Lung (tissue), 12 donors: ENCODE measurements around the gene CCL4. TPM values are rescaled to one million over a fixed set of nuclear protein-coding genes. Genes with fewer than 3 reads are reported as not detected.
"Not testable (repeated sequence)": the region's sequence is repeated elsewhere in the genome, so short reads cannot be mapped to it uniquely, and the experiment has no call there.

Experiments
- ATAC-seq: fragments of 200-7000 bp; cut with Tn5 transposase; one replicate; pipeline ENCODE4 v1.9.1; 2020; ENCODE audit warnings: moderate number of reproducible peaks; ENCODE audit not compliant: insufficient read depth, low FRiP score
- DNase-seq, 3 donors: peaks; one replicate each; pipeline ENCODE4 v3.0.0-alpha.2; 2013 to 2017
- H3K27ac ChIP-seq, 2 donors: one replicate each; pipeline ENCODE4 v1.5.1; 2013; ENCODE audit warnings: mild to moderate bottlenecking in 2 of 2, moderate library complexity in 2 of 2, control low read depth in 1 of 2, inconsistent platforms in 1 of 2, low read depth in 1 of 2, low read length in 1 of 2
- H3K27me3 ChIP-seq, 3 donors: one replicate each; pipeline ENCODE4 v1.5.1; 2013; ENCODE audit warnings: low read length in 2 of 3; ENCODE audit not compliant: control insufficient read depth in 3 of 3, insufficient read depth in 3 of 3
- H3K36me3 ChIP-seq, 4 donors: one replicate each; pipeline ENCODE4 v1.5.1; 2013; ENCODE audit warnings: low read length in 4 of 4, mild to moderate bottlenecking in 1 of 4, moderate library complexity in 1 of 4; ENCODE audit not compliant: control insufficient read depth in 4 of 4, insufficient read depth in 4 of 4
- H3K4me1 ChIP-seq, 5 donors: one replicate each; pipeline ENCODE4 v1.5.1; 2013; ENCODE audit warnings: low read length in 5 of 5, mild to moderate bottlenecking in 2 of 5, moderate library complexity in 1 of 5; ENCODE audit not compliant: control insufficient read depth in 5 of 5, insufficient read depth in 5 of 5
- H3K4me3 ChIP-seq: one replicate; pipeline ENCODE4 v1.5.1; 2013; ENCODE audit warnings: mild to moderate bottlenecking, control low read depth, moderate library complexity
- H3K9ac ChIP-seq, 2 donors: one replicate each; pipeline ENCODE4 v1.5.1; 2013; ENCODE audit warnings: low read length in 2 of 2, control low read depth in 1 of 2; ENCODE audit not compliant: insufficient read depth in 1 of 2
- H3K9me3 ChIP-seq, 4 donors: one replicate each; pipeline ENCODE4 v1.5.1; 2013; ENCODE audit warnings: low read length in 3 of 4, mild to moderate bottlenecking in 1 of 4, moderate library complexity in 1 of 4; ENCODE audit not compliant: control insufficient read depth in 4 of 4, insufficient read depth in 3 of 4
- CTCF ChIP-seq: IDR thresholded peaks from 2 replicates; pipeline ENCODE4 v1.5.1; 2012; ENCODE audit warnings: mild to moderate bottlenecking; ENCODE audit errors: control extremely low read depth, extremely low read depth
- WGBS, 2 donors: extraction: QIAGEN DNeasy Blood & Tissue Kit; methylation state at CpG; one replicate each; pipeline ENCODE4 v1.1.7; 2013; 5-methylcytosine and 5-hydroxymethylcytosine counted together
- polyA plus RNA-seq, 2 donors: library from polyadenylated mRNA; stranded (reverse); fragments of 200-250 nt; gene quantifications; one replicate each; pipeline ENCODE4 v1.2.1, GENCODE V29; 2013
- total RNA-seq, 2 donors: library from RNA; depleted of rRNA in 1 of 2; stranded (reverse); fragments of >200 nt in 1 of 2; gene quantifications; one replicate each; pipeline ENCODE4 v1.2.1, GENCODE V29; 2014 to 2021
- donor health status: control.
- donor health status: control.
- donor health status: Bipolar disorder and iron deficiency.
- donor health status: healthy.
- donor health status: DM: yes; HTN: yes; CAD: no.

The CCL4 gene
- total and polyA plus RNA-seq, 4 donors, result 8.3 to 502 (median 21.1) TPM

- TF ChIP-seq CTCF, result no peak
- no peaks in the 10 kb centered on the region for H3K9me3 ChIP-seq
- no peak for ATAC-seq
- DNase-seq, result no peak
- no peaks in the 10 kb centered on the region for H3K36me3 ChIP-seq
- no peak overlapping the region for H3K4me3 ChIP-seq
- no peaks in the 10 kb centered on the region for H3K4me1 ChIP-seq
- peaks cover 0 to 4% (median 0%) of the 10 kb centered on the region in 3 donors for H3K27me3 ChIP-seq
- no peak overlapping the region for H3K27ac ChIP-seq
- WGBS, 2 donors, result 89 to 90% methylated on average over 4 of the region's 4 CpGs
- no peak overlapping the region for H3K9ac ChIP-seq
Observed at GRCh38 chr17:36111068-36111490, 7.5 kb downstream of the CCL4 start.

GRCh38 chr17:36112572-36112971, 8.9 kb downstream of the CCL4 start:
- no peak overlapping the region for H3K4me3 ChIP-seq
- H3K36me3 ChIP-seq, result no peaks in the 10 kb centered on the region
- H3K27me3 ChIP-seq, result no peaks in the 10 kb centered on the region
- H3K27ac ChIP-seq, result no peak overlapping the region
- H3K9me3 ChIP-seq, result no peaks in the 10 kb centered on the region
- no peak for DNase-seq
- ATAC-seq, result no peak
- no peak overlapping the region for H3K9ac ChIP-seq
- H3K4me1 ChIP-seq, result no peaks in the 10 kb centered on the region
- TF ChIP-seq CTCF, result no peak

GRCh38 chr17:36113131-36113530, 9.5 kb downstream of the CCL4 start:
- ATAC-seq, H3K36me3 ChIP-seq, DNase-seq, H3K9ac ChIP-seq, H3K4me3 ChIP-seq, H3K4me1 ChIP-seq, H3K27me3 ChIP-seq, H3K9me3 ChIP-seq, H3K27ac ChIP-seq: not testable (repeated sequence)
- WGBS, 2 donors, result 81 to 95% methylated on average over 1 of the region's 1 CpG

- H3K27me3 ChIP-seq, ATAC-seq, H3K9ac ChIP-seq, H3K27ac ChIP-seq, H3K36me3 ChIP-seq, H3K4me1 ChIP-seq, DNase-seq, H3K9me3 ChIP-seq, H3K4me3 ChIP-seq: not testable (repeated sequence)
- WGBS, 2 donors, result 85 to 87% methylated on average over 5 of the region's 5 CpGs
Observed at GRCh38 chr17:36114971-36115648, 11.5 kb downstream of the CCL4 start.

GRCh38 chr17:36115649-36115977, 12.0 kb downstream of the CCL4 start:
- not testable (repeated sequence) for H3K27me3 ChIP-seq, H3K9ac ChIP-seq, H3K4me1 ChIP-seq, H3K4me3 ChIP-seq, H3K9me3 ChIP-seq, DNase-seq, ATAC-seq, H3K36me3 ChIP-seq, H3K27ac ChIP-seq
